K562 (cell line): ENCODE data around the gene BHLHE40. TPM values are rescaled to one million over a fixed set of nuclear protein-coding genes. Genes with fewer than 3 reads are reported as not detected.

Experiments used
- BMI1 ChIP-seq: fragments of 150-350 bp; IDR thresholded peaks from 2 replicates; pipeline ENCODE4 v1.6.1; 2014; ENCODE audit warnings: low read length
- FOXJ3 ChIP-seq: sonication (generic); formaldehyde crosslinking; IDR thresholded peaks from 2 replicates; pipeline ENCODE4 v1.4.0; 2020; ENCODE audit warnings: mild to moderate bottlenecking, missing genetic modification reagents
- FOXP4 ChIP-seq: sonication (generic); formaldehyde crosslinking; IDR thresholded peaks from 2 replicates; pipeline ENCODE4 v1.8.0; 2022; ENCODE audit warnings: mild to moderate bottlenecking, missing genetic modification reagents, borderline replicate concordance
- GTF2E2 ChIP-seq: fragments of 200-800 bp; sonication (Bioruptor generic); IDR thresholded peaks from 2 replicates; pipeline ENCODE4 v1.6.1; 2016; ENCODE audit warnings: missing genetic modification characterization, missing compliant biosample characterization
- HMG20B ChIP-seq: fragments of 250-450 bp; sonication (Bioruptor Pico); IDR thresholded peaks from 2 replicates; pipeline ENCODE4 v1.5.0; 2021; ENCODE audit warnings: mild to moderate bottlenecking
- ID3 ChIP-seq, 2 experiments: fragments of 250-450 bp in 1 of 2; fragments of 450-650 bp in 1 of 2; sonication (Bioruptor Pico) in 1 of 2; IDR thresholded peaks; 2 replicates each; pipeline versions ENCODE4 v1.6.1 to v1.8.0; 2016 to 2021; ENCODE audit warnings: mild to moderate bottlenecking in 2 of 2, moderate library complexity in 2 of 2, missing compliant biosample characterization in 1 of 2, missing genetic modification characterization in 1 of 2
- MECOM ChIP-seq: fragments of 250-450 bp; sonication (Bioruptor Pico); IDR thresholded peaks from 2 replicates; pipeline ENCODE4 v1.8.0; 2022; ENCODE audit warnings: inconsistent platforms
- PHF21A ChIP-seq: fragments of 450-650 bp; IDR thresholded peaks from 2 replicates; pipeline ENCODE4 v1.6.1; 2017; ENCODE audit warnings: low read depth, borderline replicate concordance
- SAFB ChIP-seq: fragments of 200-400 bp; formaldehyde crosslinking; IDR thresholded peaks from 2 replicates; pipeline ENCODE4 v1.6.1; 2017; ENCODE audit warnings: low read depth, low read length, borderline replicate concordance
- SMAD4 ChIP-seq: fragments of 250-450 bp; sonication (Bioruptor Pico); conservative IDR thresholded peaks from 2 replicates; pipeline ENCODE4 v1.8.0; 2021; ENCODE audit warnings: inconsistent platforms, mild to moderate bottlenecking, moderate library complexity
- SMARCC2 ChIP-seq: fragments of 450-650 bp; IDR thresholded peaks from 2 replicates; pipeline ENCODE4 v1.6.1; 2017; ENCODE audit warnings: antibody characterized with exemption, moderate library complexity, mild to moderate bottlenecking, low read depth
- STAG1 ChIP-seq: sonication (generic); formaldehyde crosslinking; IDR thresholded peaks from 2 replicates; pipeline ENCODE4 v1.5.0; 2020; ENCODE audit warnings: missing genetic modification reagents, borderline replicate concordance
- ZBTB11 ChIP-seq, 3 experiments: fragments of 200-800 bp in 1 of 3; fragments of 250-450 bp in 1 of 3; fragments of 450-650 bp in 1 of 3; sonication (Bioruptor Pico) in 1 of 3; sonication (Bioruptor generic) in 1 of 3; formaldehyde crosslinking in 1 of 3; IDR thresholded peaks; 2 replicates each; pipeline versions ENCODE4 v1.6.1 to v1.8.0; 2016 to 2022; ENCODE audit warnings: mild to moderate bottlenecking in 2 of 3, missing genetic modification characterization in 2 of 3, missing compliant biosample characterization in 1 of 3, moderate library complexity in 1 of 3
- ZBTB49 ChIP-seq: sonication (generic); formaldehyde crosslinking; IDR thresholded peaks from 2 replicates; pipeline ENCODE4 v1.8.0; 2022; ENCODE audit warnings: missing genetic modification reagents, mild to moderate bottlenecking, borderline replicate concordance
- ZBTB7A ChIP-seq: IDR thresholded peaks from 2 replicates; pipeline ENCODE4 v1.6.1; 2011; ENCODE audit warnings: low read depth, mild to moderate bottlenecking, low read length, moderate library complexity, borderline replicate concordance; ENCODE audit not compliant: control insufficient read depth
- ZKSCAN3 ChIP-seq: fragments of 250-450 bp; sonication (Bioruptor Pico); IDR thresholded peaks from 2 replicates; pipeline ENCODE4 v1.4.0; 2020
- ZNF583 ChIP-seq: fragments of 250-450 bp; sonication (Bioruptor Pico); IDR thresholded peaks from 2 replicates; pipeline ENCODE4 v1.4.0; 2020
- ZNF644 ChIP-seq: fragments of 200-800 bp; sonication (Bioruptor generic); IDR thresholded peaks from 2 replicates; pipeline ENCODE4 v1.6.1; 2016; ENCODE audit warnings: low read depth, missing genetic modification characterization, missing compliant biosample characterization
- ZNF707 ChIP-seq: fragments of 250-450 bp; sonication (Bioruptor Pico); conservative IDR thresholded peaks from 2 replicates; pipeline ENCODE4 v1.8.0; 2022; ENCODE audit warnings: inconsistent platforms, mild to moderate bottlenecking, moderate library complexity
- ZSCAN29 ChIP-seq: fragments of 450-650 bp; IDR thresholded peaks from 2 replicates; pipeline ENCODE4 v1.6.1; 2017
- polyA plus RNA-seq, 8 experiments: library from polyadenylated mRNA; depleted of rRNA in 4 of 8; stranded (reverse) in 5 of 8; unstranded in 3 of 8; fragments of >200 nt; fragmentation: Nextera tagmentation in 2 of 8; fragmentation: Illumina TruSeq in 1 of 8; extraction: Ambion mirVana in 2 of 8; extraction: Trizol in 1 of 8; gene quantifications; 2 replicates each; pipeline versions ENCODE4 v1.2.1 to v1.2.3, GENCODE V29; 2011 to 2014; ENCODE audit warnings: inconsistent platforms in 1 of 8, missing spikeins in 1 of 8
- total RNA-seq, 7 experiments: library from RNA; depleted of rRNA in 6 of 7; stranded (reverse); fragments of >200 nt in 6 of 7; fragmentation: Illumina TruSeq in 2 of 7; extraction: Trizol in 2 of 7; gene quantifications; 2 replicates each; pipeline versions ENCODE4 v1.2.1 to v1.2.3, GENCODE V29; 2011 to 2021; ENCODE audit warnings: low replicate concordance in 1 of 7

BHLHE40 gene
- total and polyA plus RNA-seq, 9 of the 15 experiments (the other 6 are each of a cell fraction or from before 2014, with no cell fraction given) = 12.0 to 83.9 (median 31.4) TPM

GRCh38 chr3:4999531-5000184 is 20.4 kb downstream of the BHLHE40 start (continued):
- TF ChIP-seq ID3 (CRISPR knock-in tag; IDR thresholded peaks at IDR 0.05) (no peak), ID3 (tag; IDR thresholded peaks at IDR 0.05) (0 out of 2 replicates have a peak, but pooled peaks have one; percentile 45), ZNF644 (tag) (no peak), BMI1 (no peak), ZNF707 (CRISPR knock-in tag) (no peak), ZSCAN29 (no peak), PHF21A (no peak), ZBTB7A (no peak), MECOM (CRISPR knock-in tag) (peak; percentile 77), SMAD4 (CRISPR knock-in tag) (peak; percentile 61; the same call in 1 of the 2 replicates), GTF2E2 (tag) (no peak), FOXP4 (CRISPR knock-in tag) (no peak), ZBTB49 (CRISPR knock-in tag) (no peak), ZKSCAN3 (no peak), ZBTB11 (CRISPR knock-in tag; IDR thresholded peaks at IDR 0.05) (no peak), SMARCC2 (no peak), STAG1 (CRISPR knock-in tag) (no peak), HMG20B (CRISPR knock-in tag) (no peak), ZNF583 (CRISPR knock-in tag) (peak; percentile 80), SAFB (no peak), FOXJ3 (CRISPR knock-in tag) (no peak)
